H1 (cell line): ENCODE measurements around the gene FGF1. TPM values are rescaled to one million over a fixed set of nuclear protein-coding genes. Genes with fewer than 3 reads are reported as not detected.

Experiments
- CTCF ChIA-PET: fragments of 300-600 bp; sonication (Branson Sonifier 250); formaldehyde crosslinking; loops from one replicate; lab custom pipeline; 2021; ENCODE audit not compliant: partially characterized antibody; lab: Charles Lee
- POLR2A ChIA-PET: fragments of 300-600 bp; sonication (Branson Sonifier 250); formaldehyde crosslinking; loops from one replicate; lab custom pipeline; 2021; ENCODE audit warnings: inconsistent platforms; ENCODE audit not compliant: partially characterized antibody; lab: Charles Lee
- DNase-seq, 2 experiments: peaks; one replicate each; pipeline versions ENCODE4 v3.0.0 to v3.0.0-alpha.2; 2010 to 2022; ENCODE audit warnings: low spot score in 2 of 2, low read depth in 1 of 2, mixed read lengths in 1 of 2
- FAIRE-seq: peaks from 2 replicates; lab custom pipeline; 2011; peaks lifted over from hg19 to GRCh38; lab: Jason Lieb, UNC
- H2AFZ ChIP-seq: 2 replicates; pipeline ENCODE4 v1.8.1; 2012; ENCODE audit warnings: low read length, inconsistent platforms
- H2AK5ac ChIP-seq: 2 replicates; pipeline ENCODE4 v1.6.1; 2013; ENCODE audit warnings: low read depth, low read length
- H2BK120ac ChIP-seq: replicated peaks from 2 replicates; pipeline ENCODE3; 2013; ENCODE audit warnings: low read depth, low read length, inconsistent platforms
- H2BK12ac ChIP-seq: 2 replicates; pipeline ENCODE4 v1.6.1; 2013; ENCODE audit warnings: low read depth, low read length
- H2BK15ac ChIP-seq: 2 replicates; pipeline ENCODE4 v1.6.1; 2013; ENCODE audit warnings: low read length
- H2BK20ac ChIP-seq: 2 replicates; pipeline ENCODE4 v1.6.1; 2013; ENCODE audit warnings: low read length
- H2BK5ac ChIP-seq: 2 replicates; pipeline ENCODE4 v1.6.1; 2013; ENCODE audit warnings: low read depth, low read length
- H3K14ac ChIP-seq: 2 replicates; pipeline ENCODE4 v1.6.1; 2013; ENCODE audit warnings: inconsistent platforms; ENCODE audit not compliant: insufficient read length
- H3K18ac ChIP-seq: 2 replicates; pipeline ENCODE4 v1.6.1; 2013; ENCODE audit warnings: low read length; ENCODE audit errors: extremely low read depth
- H3K23ac ChIP-seq: 2 replicates; pipeline ENCODE4 v1.6.1; 2013; ENCODE audit warnings: inconsistent platforms; ENCODE audit not compliant: insufficient read length
- H3K23me2 ChIP-seq: 2 replicates; pipeline ENCODE4 v1.6.1; 2013; ENCODE audit warnings: low read depth, low read length
- H3K27ac ChIP-seq: 2 replicates; pipeline ENCODE4 v1.6.1; 2011; ENCODE audit warnings: low read depth, low read length, inconsistent platforms
- H3K27me3 ChIP-seq, 4 experiments: replicated peaks in 1 of 4; 1 replicate in 1 of 4; 2 replicates in 3 of 4; pipeline versions ENCODE4 v1.6.1 to v1.8.1; 2011 to 2013; ENCODE audit warnings: low read length in 3 of 4, mild to moderate bottlenecking in 3 of 4, inconsistent platforms in 2 of 4, mixed read lengths in 2 of 4, moderate library complexity in 1 of 4; ENCODE audit not compliant: control insufficient read depth in 3 of 4, insufficient read depth in 3 of 4; ENCODE audit errors: extremely low read depth in 1 of 4
- H3K36me3 ChIP-seq, 4 experiments: 2 replicates each; pipeline versions ENCODE4 v1.6.1 to v1.8.1; 2011 to 2013; ENCODE audit warnings: mild to moderate bottlenecking in 4 of 4, low read length in 3 of 4, moderate library complexity in 2 of 4, control low read depth in 1 of 4, inconsistent platforms in 1 of 4; ENCODE audit not compliant: insufficient read depth in 4 of 4, control insufficient read depth in 2 of 4
- H3K4ac ChIP-seq: replicated peaks from 2 replicates; pipeline ENCODE3; 2013; ENCODE audit warnings: low read length, low read depth, mixed read lengths, inconsistent platforms; ENCODE audit not compliant: insufficient read length
- H3K4me1 ChIP-seq, 4 experiments: replicated peaks in 1 of 4; 1 replicate in 1 of 4; 2 replicates in 3 of 4; pipeline versions ENCODE4 v1.6.1 to v1.8.1; 2011 to 2013; ENCODE audit warnings: low read length in 3 of 4, inconsistent platforms in 2 of 4, mixed read lengths in 1 of 4; ENCODE audit not compliant: insufficient read depth in 4 of 4, control insufficient read depth in 3 of 4
- H3K4me2 ChIP-seq, 2 experiments: 2 replicates each; pipeline versions ENCODE4 v1.6.1 to v1.8.1; 2011 to 2013; ENCODE audit warnings: low read depth in 2 of 2, low read length in 2 of 2, control low read depth in 1 of 2, inconsistent platforms in 1 of 2, mild to moderate bottlenecking in 1 of 2; ENCODE audit not compliant: insufficient read depth in 1 of 2
- H3K4me3 ChIP-seq, 4 experiments: fragments of 200-600, 300-600 bp in 1 of 4; sonication (generic), shearing (Covaris generic), sonication (Bioruptor Twin) in 1 of 4; 2 replicates each; pipeline versions ENCODE4 v1.5.1 to v1.8.1; 2011 to 2016; ENCODE audit warnings: low read length in 4 of 4, low read depth in 3 of 4, control low read depth in 2 of 4, inconsistent platforms in 2 of 4, mild to moderate bottlenecking in 2 of 4, mixed read lengths in 1 of 4, moderate library complexity in 1 of 4; ENCODE audit not compliant: insufficient read depth in 2 of 4; ENCODE audit errors: extremely low read depth in 1 of 4
- H3K56ac ChIP-seq: replicated peaks from 2 replicates; pipeline ENCODE3; 2013; ENCODE audit warnings: low read depth, mild to moderate bottlenecking, mixed read lengths, low read length, inconsistent platforms; ENCODE audit not compliant: insufficient read length
- H3K79me1 ChIP-seq: 2 replicates; pipeline ENCODE4 v1.6.1; 2013; ENCODE audit warnings: low read depth, low read length, control low read depth
- H3K79me2 ChIP-seq, 2 experiments: 2 replicates each; pipeline versions ENCODE4 v1.6.1 to v1.8.1; 2012 to 2013; ENCODE audit warnings: low read length in 2 of 2, mild to moderate bottlenecking in 2 of 2, inconsistent platforms in 1 of 2; ENCODE audit not compliant: insufficient read depth in 2 of 2, control insufficient read depth in 1 of 2
- H3K9ac ChIP-seq, 4 experiments: replicated peaks in 1 of 4; 1 replicate in 1 of 4; 2 replicates in 3 of 4; pipeline versions ENCODE4 v1.6.1 to v1.8.1; 2011 to 2013; ENCODE audit warnings: low read depth in 3 of 4, low read length in 3 of 4, control low read depth in 2 of 4, mild to moderate bottlenecking in 2 of 4, moderate library complexity in 2 of 4, inconsistent platforms in 1 of 4; ENCODE audit errors: extremely low read depth in 1 of 4
- H3K9me3 ChIP-seq, 2 experiments: 2 replicates each; pipeline versions ENCODE4 v1.6.1 to v1.8.1; 2012 to 2013; ENCODE audit warnings: mild to moderate bottlenecking in 2 of 2, moderate library complexity in 2 of 2, control low read depth in 1 of 2, inconsistent platforms in 1 of 2, low read depth in 1 of 2, low read length in 1 of 2, mixed read lengths in 1 of 2; ENCODE audit not compliant: insufficient read depth in 2 of 2
- H4K20me1 ChIP-seq, 2 experiments: replicated peaks in 1 of 2; 2 replicates each; pipeline versions ENCODE3 to v1.8.1; 2011 to 2013; ENCODE audit warnings: inconsistent platforms in 2 of 2, low read length in 2 of 2, mild to moderate bottlenecking in 1 of 2; ENCODE audit not compliant: insufficient read depth in 2 of 2, control insufficient read depth in 1 of 2
- H4K5ac ChIP-seq: 2 replicates; pipeline ENCODE4 v1.6.1; 2013; ENCODE audit warnings: low read length, low read depth, mixed read lengths, inconsistent platforms; ENCODE audit not compliant: insufficient read length
- H4K8ac ChIP-seq: 2 replicates; pipeline ENCODE4 v1.8.0; 2013; ENCODE audit warnings: mild to moderate bottlenecking, moderate library complexity, low read length, inconsistent platforms; ENCODE audit not compliant: insufficient read depth; ENCODE audit errors: extremely low read depth
- H4K91ac ChIP-seq: replicated peaks from 2 replicates; pipeline ENCODE3; 2013; ENCODE audit warnings: low read length, mixed read lengths, inconsistent platforms; ENCODE audit not compliant: insufficient read length
- JUND ChIP-seq: IDR thresholded peaks from 2 replicates; pipeline ENCODE4 v1.6.1; 2011; ENCODE audit warnings: mild to moderate bottlenecking, improper control_type of control experiment, low read length
- NANOG ChIP-seq: IDR thresholded peaks from 2 replicates; pipeline ENCODE4 v1.6.1; 2011; ENCODE audit warnings: low read length, low read depth, mild to moderate bottlenecking, inconsistent platforms; ENCODE audit not compliant: insufficient read depth, poor library complexity, severe bottlenecking
- POLR2A ChIP-seq, 2 experiments: IDR thresholded peaks; 1 replicate in 1 of 2; 2 replicates in 1 of 2; pipeline ENCODE4 v1.6.1; 2011; ENCODE audit warnings: low read depth in 2 of 2, low read length in 2 of 2, mild to moderate bottlenecking in 2 of 2; ENCODE audit errors: control extremely low read depth in 1 of 2
- POLR2AphosphoS5 ChIP-seq: IDR thresholded peaks from 2 replicates; pipeline ENCODE4 v1.6.1; 2011; ENCODE audit warnings: low read depth, low read length
- RAD21 ChIP-seq, 2 experiments: IDR thresholded peaks in 1 of 2; conservative IDR thresholded peaks in 1 of 2; 2 replicates each; pipeline ENCODE4 v1.6.1; 2011; ENCODE audit warnings: low read depth in 2 of 2, low read length in 2 of 2, improper control_type of control experiment in 1 of 2, inconsistent platforms in 1 of 2, mild to moderate bottlenecking in 1 of 2, moderate library complexity in 1 of 2
- SRF ChIP-seq: IDR thresholded peaks from 2 replicates; pipeline ENCODE4 v1.6.1; 2011; ENCODE audit warnings: mild to moderate bottlenecking, low read depth, low read length, moderate library complexity
- TAF7 ChIP-seq: optimal IDR thresholded peaks from 2 replicates; pipeline ENCODE3; 2011; ENCODE audit warnings: low read depth, mild to moderate bottlenecking, inconsistent platforms, low read length, moderate library complexity, borderline replicate concordance
- TCF12 ChIP-seq: IDR thresholded peaks from 2 replicates; pipeline ENCODE4 v1.6.1; 2011; ENCODE audit warnings: low read depth, mild to moderate bottlenecking, low read length
- TEAD4 ChIP-seq: IDR thresholded peaks from 2 replicates; pipeline ENCODE4 v1.6.1; 2012; ENCODE audit warnings: low read depth, low read length, inconsistent platforms, mixed read lengths
- WGBS, 2 experiments: shearing (Covaris generic) in 1 of 2; methylation state at CpG; one replicate each; pipeline versions ENCODE4 v1.1.6 to v1.1.7; 2013 to 2015; ENCODE audit warnings: low lambda C conversion rate in 2 of 2, mixed read lengths in 2 of 2, inconsistent platforms in 1 of 2, low coverage in 1 of 2, missing lambda C conversion rate in 1 of 2; ENCODE audit not compliant: insufficient replicate concordance in 2 of 2, insufficient coverage in 1 of 2, insufficient read length in 1 of 2; ENCODE audit errors: extremely low coverage in 1 of 2, missing lambda C conversion rate in 1 of 2; 5-methylcytosine and 5-hydroxymethylcytosine counted together
- polyA plus RNA-seq, 7 experiments: library from polyadenylated mRNA; depleted of rRNA in 3 of 7; stranded (reverse) in 5 of 7; unstranded in 2 of 7; fragments of >200 nt in 5 of 7; fragments of 200-250 nt in 2 of 7; gene quantifications; 1 replicate in 5 of 7; 2 replicates in 1 of 7; 4 replicates in 1 of 7; pipeline versions ENCODE4 v1.2.1 to v1.2.3, GENCODE V29; 2011 to 2013; ENCODE audit warnings: missing spikeins in 2 of 7, mixed read lengths in 2 of 7
- total RNA-seq: library from RNA; stranded (reverse); fragmentation: NEBNext Ultra II Directional; extraction: Animal tissue kit (Norgen Biotek cat#: 25700); gene quantifications from 2 replicates; pipeline ENCODE4 v1.2.1, GENCODE V29; 2021
- TF ChIP-seq, protein P1 (sequence below), 3 experiments: IDR thresholded peaks; 1 replicate in 2 of 3; 2 replicates in 1 of 3; pipeline versions ENCODE4 v1.5.1 to v1.6.1; 2011; ENCODE audit warnings: low read length in 3 of 3, mild to moderate bottlenecking in 3 of 3, inconsistent platforms in 2 of 3, low read depth in 1 of 3, moderate library complexity in 1 of 3; ENCODE audit not compliant: insufficient read depth in 1 of 3; ENCODE audit errors: control extremely low read depth in 1 of 3

The FGF1 gene
- total and polyA plus RNA-seq, 2 of the 8 experiments (the other 6 are each of a cell fraction or from before 2014, with no cell fraction given), result 0.30 to 0.50 TPM

DNA sequence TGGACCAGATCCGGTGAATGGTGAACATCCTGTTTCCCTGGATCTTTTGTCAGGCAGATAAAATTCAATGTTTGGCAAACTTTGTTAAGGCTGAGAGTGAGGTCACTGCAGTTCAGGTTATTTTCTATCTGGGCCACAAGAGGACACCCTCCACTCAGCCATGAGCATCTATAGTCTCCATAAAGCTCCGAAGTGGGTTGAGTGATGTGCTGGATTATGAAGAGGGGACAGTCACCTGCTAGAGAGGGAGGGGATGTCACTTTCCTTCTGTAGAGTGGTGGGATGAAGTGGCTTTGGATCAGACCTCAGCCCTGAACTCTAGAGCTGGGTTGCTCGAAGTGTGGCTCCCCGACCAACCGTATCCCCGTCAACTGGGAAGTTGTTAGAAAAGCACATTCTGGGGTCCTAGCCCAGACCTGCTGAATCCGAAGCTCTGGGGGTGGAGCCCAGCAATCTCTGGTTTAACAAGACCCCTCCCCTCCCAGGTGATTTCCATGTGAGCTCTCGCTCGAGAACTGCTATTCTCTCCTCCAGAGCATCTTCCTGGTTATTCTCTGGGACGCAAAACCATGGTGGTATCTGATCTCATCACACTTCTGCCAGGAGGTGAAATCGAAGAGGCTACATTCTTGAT is 31.8 kb upstream of the FGF1 start:
- Histone ChIP-seq H3K56ac (no peak overlapping the region), H3K23me2 (no peaks in the 10 kb centered on the region), H4K5ac (no peak overlapping the region), H2AFZ (no peak overlapping the region), H2BK120ac (no peak overlapping the region), H3K79me1 (no peaks in the 10 kb centered on the region; the same call in 1 of the 2 replicates), H3K27me3 (no peaks in the 10 kb centered on the region), H3K4me1 (peaks cover 2 to 16% (median 9%) of the 10 kb centered on the region in 4 experiments)
- TF ChIP-seq, protein P1, sequence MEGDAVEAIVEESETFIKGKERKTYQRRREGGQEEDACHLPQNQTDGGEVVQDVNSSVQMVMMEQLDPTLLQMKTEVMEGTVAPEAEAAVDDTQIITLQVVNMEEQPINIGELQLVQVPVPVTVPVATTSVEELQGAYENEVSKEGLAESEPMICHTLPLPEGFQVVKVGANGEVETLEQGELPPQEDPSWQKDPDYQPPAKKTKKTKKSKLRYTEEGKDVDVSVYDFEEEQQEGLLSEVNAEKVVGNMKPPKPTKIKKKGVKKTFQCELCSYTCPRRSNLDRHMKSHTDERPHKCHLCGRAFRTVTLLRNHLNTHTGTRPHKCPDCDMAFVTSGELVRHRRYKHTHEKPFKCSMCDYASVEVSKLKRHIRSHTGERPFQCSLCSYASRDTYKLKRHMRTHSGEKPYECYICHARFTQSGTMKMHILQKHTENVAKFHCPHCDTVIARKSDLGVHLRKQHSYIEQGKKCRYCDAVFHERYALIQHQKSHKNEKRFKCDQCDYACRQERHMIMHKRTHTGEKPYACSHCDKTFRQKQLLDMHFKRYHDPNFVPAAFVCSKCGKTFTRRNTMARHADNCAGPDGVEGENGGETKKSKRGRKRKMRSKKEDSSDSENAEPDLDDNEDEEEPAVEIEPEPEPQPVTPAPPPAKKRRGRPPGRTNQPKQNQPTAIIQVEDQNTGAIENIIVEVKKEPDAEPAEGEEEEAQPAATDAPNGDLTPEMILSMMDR (IDR thresholded peaks at IDR 0.05; ENCODE audit: control extremely low read depth in 1 of 3, insufficient read depth in 1 of 3, low read depth in 1 of 3, low read length in 3 of 3), result peak; percentile 19 to 74 (median 65)
- TF ChIP-seq NANOG (no peak), SRF (no peak), RAD21 (IDR thresholded peaks at IDR 0.05 in 1 of 2, conservative IDR thresholded peaks at IDR 0.05 in 1 of 2; ENCODE audit: low read depth in 2 of 2, low read length in 2 of 2) (peak; percentile 88 to 91), POLR2A (IDR thresholded peaks at IDR 0.05; ENCODE audit: control extremely low read depth in 1 of 2, low read depth in 2 of 2, low read length in 2 of 2) (no peak), POLR2AphosphoS5 (no peak), TAF7 (no peak), TCF12 (no peak), TEAD4 (no peak), JUND (peak; percentile 59; the same call in 1 of the 2 replicates)
- TF ChIP-seq, all 59 proteins: peak for 3
- ChIA-PET POLR2A (interaction anchor here (0.7 to 2.0 kb wide), 10 partner anchors 11 to 203 kb away, joined by 3 to 6 read pairs (median 4); partner anchors contain the start of gene ARHGAP26), CTCF (interaction anchor here (0.6 to 15.0 kb wide), 47 partner anchors 9 to 692 kb away, joined by 3 to 627 read pairs (median 4); no protein-coding TSS in a partner anchor)
- Histone ChIP-seq H3K27ac (no peak overlapping the region), H3K9ac (no peak overlapping the region), H3K14ac (no peak overlapping the region), H3K4ac (no peak overlapping the region), H3K23ac (no peak overlapping the region), H4K91ac (no peak overlapping the region), H3K4me2 (no peak overlapping the region), H2BK5ac (no peak overlapping the region), H3K9me3 (no peaks in the 10 kb centered on the region), H3K79me2 (no peaks in the 10 kb centered on the region), H3K36me3 (no peaks in the 10 kb centered on the region; a peak in 1 of 8 replicates), H4K20me1 (no peaks in the 10 kb centered on the region), H2BK12ac (no peak overlapping the region; the same call in 1 of the 2 replicates), H4K8ac (no peak overlapping the region), H2BK15ac (no peak overlapping the region), H3K18ac (no peak overlapping the region), H2AK5ac (no peak overlapping the region), H3K4me3 (no peak overlapping the region), H2BK20ac (no peak overlapping the region)
- FAIRE-seq, result peak; percentile 85
- 82% methylated on average over 11 of the region's 11 CpGs; no CpG with 5 or more reads in 1 of the 2 experiments for WGBS, 2 experiments
- no peak for DNase-seq
